DOHH2 (cell line): ENCODE measurements around the gene MEIS2.

Experiments used
- H3F3A ChIP-seq: fragments of 200-600 bp; sonication (generic), shearing (Covaris generic); 2 replicates; pipeline ENCODE4 v1.6.0; 2016; ENCODE audit warnings: antibody characterized with exemption, mild to moderate bottlenecking; ENCODE audit not compliant: control insufficient read depth, insufficient read depth
- H3K27ac ChIP-seq: fragments of 200-600 bp; sonication (generic); 2 replicates; pipeline ENCODE4 v1.5.1; 2014; ENCODE audit warnings: low read depth, mild to moderate bottlenecking, low read length, moderate library complexity
- H3K27me3 ChIP-seq: fragments of 200-600 bp; sonication (generic); 2 replicates; pipeline ENCODE4 v1.6.1; 2014; ENCODE audit warnings: mild to moderate bottlenecking, low read length, mixed read lengths; ENCODE audit not compliant: control insufficient read depth
- H3K36me3 ChIP-seq: fragments of 200-600 bp; sonication (generic); 2 replicates; pipeline ENCODE4 v1.6.1; 2014; ENCODE audit warnings: mild to moderate bottlenecking, low read length, moderate library complexity, mixed read lengths; ENCODE audit not compliant: control insufficient read depth
- H3K4me1 ChIP-seq: fragments of 200-600 bp; sonication (generic); 2 replicates; pipeline ENCODE4 v1.6.1; 2014; ENCODE audit warnings: mild to moderate bottlenecking, low read length, mixed read lengths; ENCODE audit not compliant: control insufficient read depth
- H3K4me2 ChIP-seq: fragments of 200-600 bp; sonication (generic); 2 replicates; pipeline ENCODE4 v1.6.0; 2014; ENCODE audit warnings: mild to moderate bottlenecking, low read length, moderate library complexity
- H3K4me3 ChIP-seq: fragments of 200-600 bp; sonication (generic); 2 replicates; pipeline ENCODE4 v1.5.1; 2014; ENCODE audit warnings: mild to moderate bottlenecking, low read length, mixed read lengths
- H3K79me2 ChIP-seq: fragments of 200-600 bp; sonication (generic); 2 replicates; pipeline ENCODE4 v1.6.1; 2014; ENCODE audit warnings: mild to moderate bottlenecking, low read length, mixed read lengths; ENCODE audit not compliant: control insufficient read depth
- H3K9me2 ChIP-seq: fragments of 200-600 bp; sonication (generic); replicated peaks from 2 replicates; pipeline ENCODE4 v1.6.1; 2014; ENCODE audit warnings: mild to moderate bottlenecking, low read length, mixed read lengths; ENCODE audit not compliant: control insufficient read depth
- H3K9me3 ChIP-seq: fragments of 200-600 bp; sonication (generic); 2 replicates; pipeline ENCODE4 v1.6.1; 2014; ENCODE audit warnings: antibody characterized with exemption, low read length, mixed read lengths; ENCODE audit not compliant: control insufficient read depth, insufficient read depth
- H4K20me1 ChIP-seq: fragments of 200-600 bp; sonication (generic); 2 replicates; pipeline ENCODE4 v1.6.0; 2014; ENCODE audit warnings: low read depth, mild to moderate bottlenecking, antibody characterized with exemption, low read length, moderate library complexity; ENCODE audit not compliant: control insufficient read depth, insufficient read depth
- CTCF ChIP-seq: fragments of 200-600 bp; sonication (generic); IDR thresholded peaks from one replicate; pipeline ENCODE4 v1.5.1; 2014; ENCODE audit warnings: antibody characterized with exemption, mild to moderate bottlenecking, low read depth, low read length; ENCODE audit not compliant: poor library complexity, severe bottlenecking
- EZH2phosphoT487 ChIP-seq: fragments of 200-600 bp; sonication (generic); IDR thresholded peaks from 2 replicates; pipeline ENCODE4 v1.6.1; 2017; ENCODE audit warnings: borderline replicate concordance, mild to moderate bottlenecking, antibody characterized with exemption, low read length, moderate library complexity, mixed read lengths

The MEIS2 gene

GRCh38 chr15:36856339-36856973 is 243.9 kb downstream of the MEIS2 start:
- no peaks in the 10 kb centered on the region for H3K79me2 ChIP-seq
- no peak overlapping the region for H3K4me3 ChIP-seq
- H3K4me2 ChIP-seq = no peak overlapping the region
- H3K36me3 ChIP-seq = no peaks in the 10 kb centered on the region
- H3K9me3 ChIP-seq = no peaks in the 10 kb centered on the region
- no peak for TF ChIP-seq CTCF
- no peak for TF ChIP-seq EZH2phosphoT487
- no peak overlapping the region for H3K27ac ChIP-seq
- H3F3A ChIP-seq = no peaks in the 10 kb centered on the region
- H3K9me2 ChIP-seq = no peaks in the 10 kb centered on the region; the same call in 1 of the 2 replicates
- H3K4me1 ChIP-seq = no peaks in the 10 kb centered on the region
- H4K20me1 ChIP-seq = no peaks in the 10 kb centered on the region
- H3K27me3 ChIP-seq = peaks cover 13% of the 10 kb centered on the region

DNA sequence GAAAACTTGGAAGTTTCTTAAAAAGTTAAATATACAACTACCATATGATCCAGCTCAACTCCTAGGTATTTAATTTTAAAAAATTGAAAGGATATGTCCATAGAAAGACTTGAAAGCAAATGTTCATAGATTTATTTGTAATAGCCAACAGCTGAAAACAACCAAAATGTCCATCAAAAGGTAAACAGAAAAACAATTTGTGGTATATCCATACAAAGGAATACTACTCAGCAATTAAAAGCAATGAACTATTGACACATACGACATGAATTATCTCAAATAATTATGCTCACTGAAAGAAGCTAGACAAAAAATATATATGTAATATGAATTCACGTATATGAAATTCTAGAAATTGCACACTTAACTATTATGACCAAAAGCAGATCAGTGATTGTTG is 249.5 kb downstream of the MEIS2 start:
- Histone ChIP-seq H3K36me3 (no peaks in the 10 kb centered on the region), H3K4me1 (no peaks in the 10 kb centered on the region), H3K9me3 (no peaks in the 10 kb centered on the region), H3K4me2 (no peak overlapping the region), H3K4me3 (no peak overlapping the region), H4K20me1 (no peaks in the 10 kb centered on the region), H3K79me2 (no peaks in the 10 kb centered on the region), H3K9me2 (no peaks in the 10 kb centered on the region), H3K27ac (no peak overlapping the region), H3K27me3 (peaks cover 8% of the 10 kb centered on the region; the same call in 1 of the 2 replicates), H3F3A (no peaks in the 10 kb centered on the region)
- TF ChIP-seq CTCF (no peak), EZH2phosphoT487 (no peak)

- H3K79me2 ChIP-seq = no peaks in the 10 kb centered on the region
- H3K36me3 ChIP-seq = no peaks in the 10 kb centered on the region
- H3K9me2 ChIP-seq = no peaks in the 10 kb centered on the region
These were observed 255.1 kb downstream of the MEIS2 start for GRCh38 chr15:36845270-36845669.

More at GRCh38 chr15:36845270-36845669, 255.1 kb downstream of the MEIS2 start:
- H3K27me3 ChIP-seq = peaks cover 26% of the 10 kb centered on the region; the same call in 1 of the 2 replicates
- TF ChIP-seq CTCF (no peak), EZH2phosphoT487 (no peak)
- H4K20me1 ChIP-seq = no peaks in the 10 kb centered on the region
- H3K4me3 ChIP-seq = no peak overlapping the region
- no peaks in the 10 kb centered on the region for H3F3A ChIP-seq
- H3K9me3 ChIP-seq = no peaks in the 10 kb centered on the region
- H3K4me1 ChIP-seq = no peaks in the 10 kb centered on the region
- no peak overlapping the region for H3K27ac ChIP-seq
- no peak overlapping the region for H3K4me2 ChIP-seq
